ENCODE data around the gene WDFY2.

GRCh38 chr13:51729866-51730553 is 145.7 kb downstream of the WDFY2 start:
- TF ChIP-seq CTCF (IDR thresholded peaks at IDR 0.05; ENCODE audit: insufficient read depth, low read depth, low read length) (no peak), EZH2 (IDR thresholded peaks at IDR 0.05; ENCODE audit: insufficient read depth, low read length) (no peak)
